Coronary artery (tissue), 2 donors: Measurements from ENCODE around the gene ARHGEF38.

ENCODE experiments used
- DNase-seq: peaks from one replicate; pipeline ENCODE4 v3.0.0-alpha.2; 2017; ENCODE audit warnings: low spot score
- H3K27ac ChIP-seq, 2 donors: fragments of 200-600 bp; sonication (generic); one replicate each; pipeline ENCODE4 v1.5.1; 2016 to 2019
- H3K4me3 ChIP-seq: fragments of 200-600 bp; sonication (generic); 2 replicates; pipeline ENCODE4 v1.5.1; 2016; ENCODE audit warnings: mild to moderate bottlenecking, moderate library complexity
- TF ChIP-seq, protein P1 (sequence below): fragments of 200-600 bp; sonication (generic); IDR thresholded peaks from one replicate; pipeline ENCODE4 v1.5.1; 2019; ENCODE audit warnings: antibody characterized with exemption

Gene ARHGEF38

DNA sequence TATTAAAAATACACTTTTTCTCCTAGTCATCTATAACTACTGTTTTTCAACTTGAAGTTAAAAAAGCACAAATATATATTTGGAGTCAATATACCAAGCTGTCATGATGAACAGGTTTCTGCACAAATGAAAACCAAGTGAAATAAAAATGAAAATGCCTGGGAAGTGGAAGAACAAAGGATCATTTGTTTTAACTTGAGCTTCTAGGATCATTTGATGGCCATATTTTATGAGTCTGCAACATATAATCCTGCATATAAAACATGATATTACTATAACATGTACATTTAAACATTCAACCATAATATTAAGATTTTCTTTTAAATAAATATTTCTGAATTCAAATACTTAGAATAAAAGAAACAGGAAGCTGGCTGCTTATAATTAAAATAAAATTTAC lies 8.5 kb upstream of the ARHGEF38 start:
- Histone ChIP-seq H3K4me3 (no peak overlapping the region), H3K27ac (no peak overlapping the region)
- DNase-seq: no peak
- TF ChIP-seq, protein P1, sequence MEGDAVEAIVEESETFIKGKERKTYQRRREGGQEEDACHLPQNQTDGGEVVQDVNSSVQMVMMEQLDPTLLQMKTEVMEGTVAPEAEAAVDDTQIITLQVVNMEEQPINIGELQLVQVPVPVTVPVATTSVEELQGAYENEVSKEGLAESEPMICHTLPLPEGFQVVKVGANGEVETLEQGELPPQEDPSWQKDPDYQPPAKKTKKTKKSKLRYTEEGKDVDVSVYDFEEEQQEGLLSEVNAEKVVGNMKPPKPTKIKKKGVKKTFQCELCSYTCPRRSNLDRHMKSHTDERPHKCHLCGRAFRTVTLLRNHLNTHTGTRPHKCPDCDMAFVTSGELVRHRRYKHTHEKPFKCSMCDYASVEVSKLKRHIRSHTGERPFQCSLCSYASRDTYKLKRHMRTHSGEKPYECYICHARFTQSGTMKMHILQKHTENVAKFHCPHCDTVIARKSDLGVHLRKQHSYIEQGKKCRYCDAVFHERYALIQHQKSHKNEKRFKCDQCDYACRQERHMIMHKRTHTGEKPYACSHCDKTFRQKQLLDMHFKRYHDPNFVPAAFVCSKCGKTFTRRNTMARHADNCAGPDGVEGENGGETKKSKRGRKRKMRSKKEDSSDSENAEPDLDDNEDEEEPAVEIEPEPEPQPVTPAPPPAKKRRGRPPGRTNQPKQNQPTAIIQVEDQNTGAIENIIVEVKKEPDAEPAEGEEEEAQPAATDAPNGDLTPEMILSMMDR: no peak

DNA sequence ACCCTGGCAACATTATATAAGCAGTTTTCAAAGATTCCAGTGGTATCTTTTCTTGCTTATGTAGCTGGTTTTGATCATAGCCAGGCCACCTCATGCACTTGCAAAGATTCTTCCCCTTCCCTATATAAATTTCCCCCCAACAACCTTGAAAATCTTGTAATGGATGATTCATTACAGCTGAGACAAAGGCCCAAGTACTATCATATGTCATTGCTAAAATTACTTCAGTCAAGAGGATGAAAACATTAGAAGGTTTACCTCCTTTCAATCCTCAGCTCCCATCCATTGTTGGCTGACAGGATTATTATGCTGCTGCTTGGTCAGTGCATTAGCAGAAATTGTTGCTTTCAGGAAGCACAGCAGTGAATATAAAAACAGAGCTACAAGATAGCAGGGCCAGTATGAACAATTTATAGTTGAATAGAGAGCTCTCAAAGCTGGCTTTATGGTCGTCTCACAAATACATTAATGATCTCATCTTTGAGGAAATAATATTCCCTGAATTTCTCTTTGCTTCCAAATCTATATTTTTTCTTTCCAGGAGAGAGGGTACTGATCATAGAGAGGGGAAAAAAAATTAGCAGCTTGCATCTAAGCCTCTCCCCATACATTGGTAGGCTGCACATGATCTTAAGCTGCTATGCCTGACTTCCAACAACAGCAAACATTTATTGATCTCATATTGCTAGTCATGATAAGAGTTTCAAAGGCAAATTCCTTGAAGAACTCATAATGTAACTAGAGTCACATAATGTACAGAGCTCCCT lies 7.7 kb upstream of the ARHGEF38 start:
- Histone ChIP-seq H3K27ac (no peak overlapping the region), H3K4me3 (no peak overlapping the region)
- DNase-seq: no peak
- TF ChIP-seq, protein P1: no peak

DNA sequence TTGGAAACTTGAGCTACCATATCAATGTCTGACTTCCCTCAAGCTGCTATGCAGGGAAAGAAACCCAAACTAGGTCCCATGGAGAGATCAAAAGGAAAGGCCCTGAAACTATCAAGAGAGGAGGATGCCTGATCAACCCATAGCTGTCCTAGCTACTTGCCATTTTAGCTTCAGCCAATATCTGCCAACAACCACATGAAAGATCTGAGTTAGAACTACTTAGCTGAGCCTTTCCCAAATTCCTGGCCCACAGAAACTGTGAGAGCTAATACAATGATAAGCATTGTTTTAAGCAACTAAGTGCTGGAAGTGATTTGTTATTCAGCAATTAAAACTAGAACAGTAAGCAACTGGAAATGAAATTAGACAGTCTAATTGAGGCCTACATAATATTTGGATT lies 6.3 kb upstream of the ARHGEF38 start:
- Histone ChIP-seq H3K27ac (no peak overlapping the region), H3K4me3 (no peak overlapping the region)
- no peak for DNase-seq
- TF ChIP-seq, protein P1: no peak

DNA sequence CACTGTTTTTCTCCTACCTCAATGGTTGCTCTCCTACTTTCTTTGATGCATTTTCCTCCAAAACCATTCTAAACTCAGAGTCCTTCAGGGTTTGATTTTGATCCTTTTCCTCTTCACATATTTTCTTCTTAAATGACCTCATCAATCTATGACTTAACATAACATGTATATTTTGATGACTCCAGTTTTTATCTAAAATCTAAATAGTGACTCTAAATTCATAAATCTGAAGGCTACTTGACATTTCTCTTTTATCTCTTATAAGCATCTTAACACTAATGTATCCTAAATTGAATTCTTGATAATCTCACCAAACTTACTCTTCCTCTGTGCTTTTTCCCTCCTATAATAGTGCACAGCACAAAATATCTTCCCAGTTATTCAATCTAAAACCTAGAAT lies 4.7 kb upstream of the ARHGEF38 start:
- TF ChIP-seq, protein P1: no peak
- DNase-seq: no peak

DNA sequence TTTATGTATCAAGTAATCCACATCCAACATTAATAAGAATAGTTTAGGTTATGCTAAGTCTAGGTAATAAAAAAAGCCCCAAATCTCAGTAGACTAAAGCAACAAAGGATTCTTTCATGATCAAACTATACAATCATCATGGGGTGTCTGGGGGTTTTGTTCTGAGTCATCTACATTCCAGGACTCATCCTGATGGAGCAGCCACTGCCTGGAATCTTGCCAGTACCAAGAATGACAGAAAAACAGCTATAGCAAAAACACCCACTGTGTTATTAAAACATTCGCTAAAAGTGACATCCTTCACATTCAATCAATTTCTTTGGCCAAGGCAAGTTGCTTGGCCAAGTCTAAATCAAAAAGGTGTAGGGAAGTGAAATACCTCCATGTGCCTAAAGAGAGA lies 3.9 kb upstream of the ARHGEF38 start:
- H3K27ac ChIP-seq: no peak overlapping the region
- no peak overlapping the region for H3K4me3 ChIP-seq
- TF ChIP-seq, protein P1: no peak
- DNase-seq: no peak

More for the DNA sequence above, 4.7 kb upstream of the ARHGEF38 start:
- Histone ChIP-seq H3K4me3 (no peak overlapping the region), H3K27ac (no peak overlapping the region)

DNA sequence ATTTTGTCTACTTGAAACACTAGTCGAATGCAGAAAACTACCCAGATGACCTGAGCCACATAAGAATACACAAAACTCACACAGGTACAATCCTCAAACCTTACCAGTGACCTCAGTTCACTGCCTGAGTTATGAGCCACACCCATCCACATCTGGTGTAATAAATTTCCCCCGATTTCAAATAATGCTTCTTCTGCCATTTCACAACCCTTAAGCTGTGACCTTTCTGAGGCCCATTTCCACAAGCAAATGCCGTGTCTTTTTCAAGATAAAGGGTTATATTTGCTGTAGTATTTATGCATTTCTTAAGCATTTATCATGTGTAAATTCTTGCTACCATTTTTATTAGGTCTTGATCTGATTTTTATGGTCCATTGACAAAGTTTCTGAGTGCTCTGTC lies 1.8 kb upstream of the ARHGEF38 start:
- no peak overlapping the region for H3K4me3 ChIP-seq
- no peak overlapping the region for H3K27ac ChIP-seq
- TF ChIP-seq, protein P1: no peak
- no peak for DNase-seq

DNA sequence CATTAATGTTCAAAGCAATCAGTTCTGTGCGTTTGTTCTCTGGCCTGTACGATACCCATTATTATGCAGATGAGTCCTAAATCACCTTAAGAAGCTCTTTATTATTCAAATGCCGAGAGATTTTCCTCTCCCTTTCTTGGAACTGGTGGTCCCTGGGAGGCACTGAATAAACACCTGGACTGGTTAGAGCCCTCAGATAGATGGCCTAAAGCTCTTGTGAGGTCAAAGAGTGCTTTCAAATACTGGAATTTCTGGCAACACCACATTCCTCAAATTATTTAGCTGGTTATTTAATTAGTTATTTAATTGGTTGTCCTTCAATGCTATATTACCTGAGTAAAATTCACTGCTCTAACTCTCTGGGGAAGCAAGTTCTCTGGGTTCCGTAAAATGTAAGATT lies 3.0 kb downstream of the ARHGEF38 start:
- Histone ChIP-seq H3K4me3 (no peak overlapping the region), H3K27ac (no peak overlapping the region)
- TF ChIP-seq, protein P1: no peak
- DNase-seq: no peak
